ENCODE measurements around the gene ADGRA1.

The ADGRA1 gene

GRCh38 chr10:133123746-133124356 lies 36.1 kb downstream of the ADGRA1 start:
- H3K4me2 ChIP-seq (ENCODE audit: insufficient read depth, low read length): no peak overlapping the region
- H3K4me1 ChIP-seq (ENCODE audit: insufficient read depth, low read length): no peaks in the 10 kb centered on the region
- no peaks in the 10 kb centered on the region for H3K27me3 ChIP-seq (ENCODE audit: insufficient read depth, low read length, poor library complexity)
- TF ChIP-seq EZH2 (IDR thresholded peaks at IDR 0.05; ENCODE audit: borderline replicate concordance, low read depth, low read length, severe bottlenecking) (no peak), CTCF (IDR thresholded peaks at IDR 0.05; ENCODE audit: borderline replicate concordance, extremely low read depth, low read length, poor library complexity, severe bottlenecking) (no peak)
- H3K4me3 ChIP-seq (ENCODE audit: low read depth in 1 of 2, low read length in 2 of 2): no peak overlapping the region
- H3K9ac ChIP-seq (ENCODE audit: low read depth, low read length): no peak overlapping the region
- no peak overlapping the region for H3K27ac ChIP-seq (ENCODE audit: low read length)
- H3K9me3 ChIP-seq (ENCODE audit: insufficient read depth, low read length, severe bottlenecking): peaks cover 7% of the 10 kb centered on the region
- no peaks in the 10 kb centered on the region for H3K79me2 ChIP-seq (ENCODE audit: insufficient read depth, low read length)
- ATAC-seq (ENCODE audit: insufficient read depth, low read depth) (no peak), DNase-seq (no peak)
- no peaks in the 10 kb centered on the region for H3K36me3 ChIP-seq (ENCODE audit: insufficient read depth, low read length)
- H4K20me1 ChIP-seq (ENCODE audit: insufficient read depth, low read length): no peaks in the 10 kb centered on the region
- H2AFZ ChIP-seq (ENCODE audit: low read depth, low read length): no peak overlapping the region

- no peak overlapping the region for H3K9ac ChIP-seq (ENCODE audit: low read depth, low read length)
- ATAC-seq (ENCODE audit: insufficient read depth, low read depth) (no peak), DNase-seq (no peak)
- H3K79me2 ChIP-seq (ENCODE audit: insufficient read depth, low read length): no peaks in the 10 kb centered on the region
- no peak overlapping the region for H2AFZ ChIP-seq (ENCODE audit: low read depth, low read length)
- no peaks in the 10 kb centered on the region for H3K27me3 ChIP-seq (ENCODE audit: insufficient read depth, low read length, poor library complexity)
- no peaks in the 10 kb centered on the region for H3K4me1 ChIP-seq (ENCODE audit: insufficient read depth, low read length)
- H3K4me3 ChIP-seq (ENCODE audit: low read depth in 1 of 2, low read length in 2 of 2): no peak overlapping the region
- H3K27ac ChIP-seq (ENCODE audit: low read length): no peak overlapping the region
- H3K9me3 ChIP-seq (ENCODE audit: insufficient read depth, low read length, severe bottlenecking): peaks cover 6% of the 10 kb centered on the region
- no peaks in the 10 kb centered on the region for H4K20me1 ChIP-seq (ENCODE audit: insufficient read depth, low read length)
- no peaks in the 10 kb centered on the region for H3K36me3 ChIP-seq (ENCODE audit: insufficient read depth, low read length)
- no peak overlapping the region for H3K4me2 ChIP-seq (ENCODE audit: insufficient read depth, low read length)
- TF ChIP-seq EZH2 (IDR thresholded peaks at IDR 0.05; ENCODE audit: borderline replicate concordance, low read depth, low read length, severe bottlenecking): no peak
- TF ChIP-seq CTCF (IDR thresholded peaks at IDR 0.05; ENCODE audit: borderline replicate concordance, extremely low read depth, low read length, poor library complexity, severe bottlenecking): no peak
These were observed 36.9 kb downstream of the ADGRA1 start for GRCh38 chr10:133124357-133125211.

DNA sequence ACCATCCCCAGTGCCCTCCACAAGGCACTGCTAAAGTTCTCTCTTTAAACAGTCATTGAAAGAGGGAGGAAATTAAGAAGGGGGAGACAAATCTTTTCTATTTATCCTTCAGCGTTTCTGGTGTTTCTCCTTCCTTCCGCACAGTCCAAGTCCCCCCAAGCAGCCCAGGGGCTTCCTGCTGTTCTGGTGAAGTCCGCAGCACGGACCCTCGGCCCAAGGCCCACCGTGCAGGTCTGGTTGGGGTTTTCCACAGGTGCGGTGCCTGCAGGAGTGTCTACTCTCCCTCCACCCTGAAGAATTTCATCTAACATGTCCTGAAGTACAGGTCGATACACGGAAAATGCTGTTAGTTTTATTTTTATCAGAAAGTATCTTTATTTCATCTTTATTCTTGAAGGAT lies 38.2 kb downstream of the ADGRA1 start:
- H3K27ac ChIP-seq (ENCODE audit: low read length): no peak overlapping the region
- no peaks in the 10 kb centered on the region for H4K20me1 ChIP-seq (ENCODE audit: insufficient read depth, low read length)
- H3K4me2 ChIP-seq (ENCODE audit: insufficient read depth, low read length): no peak overlapping the region
- DNase-seq (no peak), ATAC-seq (ENCODE audit: insufficient read depth, low read depth) (no peak)
- H3K9me3 ChIP-seq (ENCODE audit: insufficient read depth, low read length, severe bottlenecking): peaks cover 6% of the 10 kb centered on the region
- H3K9ac ChIP-seq (ENCODE audit: low read depth, low read length): no peak overlapping the region
- H3K36me3 ChIP-seq (ENCODE audit: insufficient read depth, low read length): no peaks in the 10 kb centered on the region
- no peaks in the 10 kb centered on the region for H3K79me2 ChIP-seq (ENCODE audit: insufficient read depth, low read length)
- no peak overlapping the region for H3K4me3 ChIP-seq (ENCODE audit: low read depth in 1 of 2, low read length in 2 of 2)
- H3K27me3 ChIP-seq (ENCODE audit: insufficient read depth, low read length, poor library complexity): no peaks in the 10 kb centered on the region
- TF ChIP-seq EZH2 (IDR thresholded peaks at IDR 0.05; ENCODE audit: borderline replicate concordance, low read depth, low read length, severe bottlenecking) (no peak), CTCF (IDR thresholded peaks at IDR 0.05; ENCODE audit: borderline replicate concordance, extremely low read depth, low read length, poor library complexity, severe bottlenecking) (no peak)
- no peaks in the 10 kb centered on the region for H3K4me1 ChIP-seq (ENCODE audit: insufficient read depth, low read length)
- no peak overlapping the region for H2AFZ ChIP-seq (ENCODE audit: low read depth, low read length)

Measured in DND-41 (cell line).